Heart left ventricle (tissue), 13 donors: ENCODE data around the gene SGPL1.

Experiments
- POLR2A ChIP-seq, 2 donors: fragments of 450-650 bp; IDR thresholded peaks; one replicate each; pipeline ENCODE4 v1.6.1; 2017; ENCODE audit warnings: antibody characterized with exemption in 2 of 2, mild to moderate bottlenecking in 2 of 2, moderate library complexity in 2 of 2
- TF ChIP-seq, protein P1 (sequence below), 12 donors: fragments of 200-600 bp; sonication (generic) in 4 of 12; IDR thresholded peaks; one replicate each; pipeline versions ENCODE4 v1.5.0 to v1.8.0; 2018 to 2022; ENCODE audit warnings: antibody characterized with exemption in 12 of 12, mild to moderate bottlenecking in 5 of 12
- donor health status: ischemic (EF 13 %, LVEDD 7.1; RV severe dilation, severe dysfunction).
- donor health status: DM: no; HTN: yes; CAD: no.
- donor health status: DM: no; HTN: no; CAD: no.
- donor health status: ischemic (EF 25% LVEDD 6.9; RV normal size, moderate dysfunction).
- donor health status: ischemic (EF 25% LVEDD 5.7; RV mildly dilated, moderate dysfunction).
- donor health status: ischemic (EF 35%, LVEDD 5.7; RV mildly dilated, moderate dysfunction).
- donor health status: nonischemic (EF 11% LVEDD 7.7; RV severe dilation, severe dysfunction).
- donor health status: DM: yes; HTN: yes; CAD: no.
- donor health status: PGD.
- donor health status: ischemic (EF 29% LVEDD 5.4; RV normal size, mild dysfunction).
- donor health status: nonischemic (EF 23%, LVEDD 6.1; RV moderate dilation, normal function).

DNA sequence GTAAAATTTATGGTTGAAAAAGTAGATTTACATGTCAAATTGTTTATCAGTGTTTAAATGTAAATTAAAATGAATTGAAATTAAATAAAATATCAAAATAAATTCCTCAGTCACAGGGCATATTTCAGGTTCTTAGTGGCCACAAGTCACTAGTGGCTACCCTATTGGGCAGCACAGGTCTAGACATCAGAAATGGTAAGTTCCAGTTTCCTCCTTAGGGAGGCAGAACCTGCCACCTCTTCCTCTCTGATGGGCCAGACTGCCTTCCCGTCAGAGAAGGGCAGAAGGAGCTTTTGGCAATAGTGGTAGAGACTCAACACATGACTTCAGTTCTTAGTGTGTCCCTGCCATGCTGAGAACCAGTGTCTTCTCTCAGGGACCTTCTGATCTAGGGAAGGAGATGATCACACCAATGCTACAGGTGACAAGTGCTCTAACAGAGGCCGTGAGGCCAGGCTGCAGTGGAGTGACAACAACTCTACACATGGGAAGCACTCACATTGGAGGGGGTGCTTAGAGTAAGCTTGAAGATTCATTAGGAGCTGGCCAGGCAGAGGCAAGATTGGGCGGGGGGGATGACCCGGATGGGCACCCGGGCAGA is 87.0 kb downstream of the SGPL1 start:
- TF ChIP-seq, protein P1, sequence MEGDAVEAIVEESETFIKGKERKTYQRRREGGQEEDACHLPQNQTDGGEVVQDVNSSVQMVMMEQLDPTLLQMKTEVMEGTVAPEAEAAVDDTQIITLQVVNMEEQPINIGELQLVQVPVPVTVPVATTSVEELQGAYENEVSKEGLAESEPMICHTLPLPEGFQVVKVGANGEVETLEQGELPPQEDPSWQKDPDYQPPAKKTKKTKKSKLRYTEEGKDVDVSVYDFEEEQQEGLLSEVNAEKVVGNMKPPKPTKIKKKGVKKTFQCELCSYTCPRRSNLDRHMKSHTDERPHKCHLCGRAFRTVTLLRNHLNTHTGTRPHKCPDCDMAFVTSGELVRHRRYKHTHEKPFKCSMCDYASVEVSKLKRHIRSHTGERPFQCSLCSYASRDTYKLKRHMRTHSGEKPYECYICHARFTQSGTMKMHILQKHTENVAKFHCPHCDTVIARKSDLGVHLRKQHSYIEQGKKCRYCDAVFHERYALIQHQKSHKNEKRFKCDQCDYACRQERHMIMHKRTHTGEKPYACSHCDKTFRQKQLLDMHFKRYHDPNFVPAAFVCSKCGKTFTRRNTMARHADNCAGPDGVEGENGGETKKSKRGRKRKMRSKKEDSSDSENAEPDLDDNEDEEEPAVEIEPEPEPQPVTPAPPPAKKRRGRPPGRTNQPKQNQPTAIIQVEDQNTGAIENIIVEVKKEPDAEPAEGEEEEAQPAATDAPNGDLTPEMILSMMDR (IDR thresholded peaks at IDR 0.05): no peak
- TF ChIP-seq POLR2A (IDR thresholded peaks at IDR 0.05): no peak
